ENCODE results near the gene PER1. TPM values are rescaled to one million over a fixed set of nuclear protein-coding genes. Genes with fewer than 3 reads are reported as not detected.

The PER1 gene
- total RNA-seq, 2 experiments from 2014 or later = 46.5 to 55.9 TPM

DNA sequence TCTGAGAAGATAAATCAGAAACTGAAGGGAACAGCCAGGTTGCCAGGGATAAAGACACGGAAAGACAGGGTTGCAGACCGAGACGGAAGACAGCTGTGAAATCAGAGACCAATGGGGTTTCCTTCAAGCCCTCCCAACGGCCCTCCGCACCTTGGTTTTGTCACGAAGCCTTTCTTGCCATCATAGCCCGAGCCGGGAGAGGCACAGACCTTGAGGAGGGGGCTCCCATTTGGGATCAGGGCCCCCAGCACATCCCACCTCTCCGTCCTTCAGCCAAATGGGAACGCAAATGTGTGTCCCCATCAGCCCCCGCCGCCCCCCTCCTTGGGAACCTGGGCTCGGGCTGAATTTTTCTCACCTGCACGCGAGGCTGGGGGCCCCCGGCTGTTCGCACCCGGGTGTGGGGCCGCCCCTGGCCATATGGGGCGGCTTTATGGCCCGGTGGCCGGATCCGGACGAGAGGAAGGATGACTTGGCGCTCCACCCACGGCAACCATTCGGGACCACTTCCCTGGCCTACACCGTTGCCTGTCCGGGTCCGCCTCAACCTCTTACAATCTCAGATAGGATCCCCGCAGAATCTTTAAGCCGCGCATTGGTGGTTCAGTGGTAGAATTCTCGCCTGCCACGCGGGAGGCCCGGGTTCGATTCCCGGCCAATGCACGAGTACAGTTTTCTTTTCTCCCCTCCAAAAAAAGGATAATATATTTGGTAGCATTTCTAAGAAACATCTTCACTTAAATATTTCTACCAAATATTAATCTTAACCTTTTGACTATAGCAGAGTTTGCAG is 26.9 kb downstream of the PER1 start:
- Mint-ChIP-seq H3K27ac (peak overlapping the region; percentile 79), H3K27me3 (peaks cover 19% of the 10 kb centered on the region), H3K9me3 (ENCODE audit: low read depth) (no peaks in the 10 kb centered on the region), H3K4me1 (peaks cover 51% of the 10 kb centered on the region), H3K36me3 (ENCODE audit: low read depth) (peaks cover 5% of the 10 kb centered on the region), H3K4me3 (peak overlapping the region; percentile 90)
- CTCF ChIA-PET = interaction anchor here (0.7 to 7.8 kb wide), 4 partner anchors 12 to 330 kb away, joined by 3 to 88 read pairs (median 12); no protein-coding TSS in a partner anchor
- intact Hi-C loops (cut with DNase I, micrococcal nuclease) = loop anchor here in 1 of 2 experiments (1.0 kb wide), 2 partner anchors 31 to 97 kb away; no protein-coding TSS in a partner anchor
- DNase-seq (peak; percentile 92), ATAC-seq (peak; percentile 16)
- POLR2A ChIA-PET = interaction anchor here (1.0 to 2.3 kb wide), 3 partner anchors 13 to 47 kb away, joined by 4 to 21 read pairs (median 5); no protein-coding TSS in a partner anchor

DNA sequence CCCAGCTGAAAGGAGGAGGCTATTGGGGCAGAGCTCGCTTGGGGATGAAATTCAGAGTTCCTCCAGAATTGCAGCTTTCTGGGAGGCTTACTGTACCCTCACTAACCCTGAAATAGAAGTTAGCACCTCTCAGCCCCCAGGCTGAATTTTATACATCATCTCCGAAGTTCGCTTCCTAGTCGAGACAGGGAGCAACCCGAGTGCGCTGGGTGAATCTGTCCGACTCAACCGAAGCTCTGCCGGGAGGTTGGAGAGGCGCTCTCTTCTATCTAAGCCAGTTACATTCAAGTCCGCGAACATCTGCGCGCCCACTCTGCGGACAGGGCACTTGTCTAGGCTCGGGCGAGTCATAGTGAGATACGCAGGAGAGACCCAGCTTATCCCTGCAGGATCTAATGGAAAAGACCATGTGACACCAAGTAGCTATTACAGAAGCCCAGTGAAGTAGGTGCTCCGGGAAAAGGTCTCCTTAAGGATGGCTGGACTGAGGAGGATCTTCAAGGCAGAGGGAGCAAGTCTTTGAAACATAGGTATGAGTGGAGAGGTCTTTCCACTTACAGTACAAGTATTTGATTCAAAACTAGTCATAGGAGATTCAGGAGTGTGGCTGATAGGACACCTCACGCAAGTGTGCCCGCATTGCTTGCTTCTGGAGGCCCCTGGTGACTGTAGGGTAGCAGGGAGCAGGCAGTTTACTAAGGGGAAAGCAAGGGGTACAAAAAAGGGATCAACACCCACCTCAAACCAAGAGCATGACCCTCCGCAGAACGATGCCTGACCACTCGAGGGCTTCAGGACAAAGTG is 27.7 kb downstream of the PER1 start:
- Mint-ChIP-seq H3K9me3 (ENCODE audit: low read depth) (no peaks in the 10 kb centered on the region), H3K27me3 (peaks cover 19% of the 10 kb centered on the region), H3K4me3 (peak overlapping the region; percentile 90), H3K27ac (peak overlapping the region; percentile 56), H3K36me3 (ENCODE audit: low read depth) (peaks cover 5% of the 10 kb centered on the region), H3K4me1 (peaks cover 59% of the 10 kb centered on the region)
- ATAC-seq (no peak), DNase-seq (peak; percentile 63)
- intact Hi-C loops (cut with DNase I, micrococcal nuclease) = loop anchor here in 1 of 2 experiments (1.0 to 5.0 kb wide), 3 partner anchors 32 to 313 kb away; partner anchors contain the start of gene NDEL1
- ChIA-PET CTCF (interaction anchor here (0.7 to 7.8 kb wide), 11 partner anchors 14 to 329 kb away, joined by 3 to 88 read pairs (median 4); no protein-coding TSS in a partner anchor), POLR2A (interaction anchor here (0.6 to 2.3 kb wide), 5 partner anchors 13 to 620 kb away, joined by 3 to 21 read pairs (median 5); no protein-coding TSS in a partner anchor)

DNA sequence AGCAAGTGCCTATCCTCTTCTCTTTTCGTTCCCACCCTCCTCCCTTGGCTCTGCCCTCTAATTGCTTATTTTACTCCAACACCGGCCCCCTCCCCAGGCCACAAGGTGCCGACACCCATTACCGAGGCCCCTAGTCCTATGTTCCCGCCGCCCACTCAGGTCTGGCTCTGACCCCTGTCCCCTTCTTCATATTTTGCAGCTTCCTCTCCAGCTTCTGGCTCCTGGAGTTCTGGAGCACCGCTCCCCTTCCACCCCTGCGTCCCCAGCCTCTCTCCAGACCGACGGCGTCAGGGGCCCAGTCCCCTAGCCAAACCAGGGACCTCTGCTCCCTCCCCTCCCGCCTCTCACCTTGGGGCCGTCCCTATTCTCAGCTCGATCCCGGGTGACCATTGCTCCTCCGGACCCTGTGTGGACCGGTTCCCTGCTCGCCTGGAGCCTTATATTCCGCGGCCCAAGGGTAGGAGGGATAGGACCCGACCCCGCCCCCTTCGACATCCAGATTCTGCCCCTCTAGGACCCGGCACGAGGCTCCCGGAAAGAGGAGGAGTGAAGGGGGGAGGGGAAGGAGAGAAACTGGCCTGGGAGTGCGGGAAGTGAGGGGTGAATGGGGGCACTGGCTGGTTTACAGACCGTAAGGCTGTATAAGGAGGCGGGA is 28.4 kb downstream of the PER1 start, which contains the start of gene HES7:
Gene HES7 (minus strand): TSS at position 412 of the 655 bp plus-strand sequence. CDS start 22 bp downstream, at position 390.
- no peaks in the 10 kb centered on the region for H3K9me3 Mint-ChIP-seq (ENCODE audit: low read depth)
- peak within 1 kb of the TSS; percentile 90 for H3K4me3 Mint-ChIP-seq
- peaks cover 6% of the 10 kb centered on the region for H3K36me3 Mint-ChIP-seq (ENCODE audit: low read depth)
- peaks cover 62% of the 10 kb centered on the region for H3K4me1 Mint-ChIP-seq
- peak; percentile 42 for DNase-seq
- POLR2A ChIA-PET = interaction anchor here (0.6 to 2.3 kb wide), 5 partner anchors 14 to 619 kb away, joined by 3 to 21 read pairs (median 5); no protein-coding TSS in a partner anchor
- CTCF ChIA-PET = interaction anchor here (0.7 to 7.8 kb wide), 13 partner anchors 15 to 134 kb away, joined by 3 to 88 read pairs (median 4); no protein-coding TSS in a partner anchor
- no peak for ATAC-seq
- H3K27ac Mint-ChIP-seq = peak within 1 kb of the TSS; percentile 56
- intact Hi-C loops (cut with DNase I, micrococcal nuclease) = loop anchor here in 1 of 2 experiments (1.0 to 5.0 kb wide), 2 partner anchors 28 to 313 kb away; partner anchors contain the start of genes NDEL1 and PER1
- H3K27me3 Mint-ChIP-seq = peaks cover 19% of the 10 kb centered on the region

DNA sequence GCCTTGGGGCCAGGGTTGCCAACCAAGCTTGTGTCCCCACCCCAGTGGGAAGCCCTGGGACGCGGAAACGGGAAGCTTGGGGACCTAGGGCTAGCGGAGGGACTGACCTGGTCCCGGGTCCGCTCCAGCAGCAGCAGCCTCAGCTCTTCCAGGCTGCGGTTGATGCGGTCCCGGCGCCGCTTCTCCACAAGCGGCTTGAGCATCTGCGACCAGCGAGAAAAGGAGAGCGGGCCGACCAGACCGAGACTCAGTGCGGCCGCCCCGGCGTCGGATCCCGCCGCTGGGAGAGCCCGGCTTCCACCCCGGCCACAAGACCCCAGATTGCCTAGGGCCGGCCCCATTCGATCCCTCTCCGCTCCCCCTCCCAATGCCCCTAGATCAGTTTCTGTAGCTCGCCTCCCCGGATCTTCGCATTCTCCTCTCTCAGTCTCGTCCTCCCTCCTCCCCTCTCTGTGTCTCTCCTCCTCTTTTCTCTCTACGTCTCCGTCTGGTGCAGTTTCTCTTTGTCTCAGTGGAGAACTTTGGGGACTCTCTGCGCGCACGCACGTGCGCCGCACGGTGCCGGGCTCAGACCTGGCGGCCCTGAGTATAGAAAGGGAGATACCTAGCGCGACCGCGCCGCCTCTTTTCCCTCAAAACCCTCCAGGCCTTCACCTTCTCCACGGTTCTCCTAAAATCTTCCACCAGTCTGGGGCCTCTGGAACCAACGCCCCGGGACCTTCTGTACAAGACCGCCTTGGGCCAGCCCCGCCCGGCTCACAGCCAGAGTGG is 29.1 kb downstream of the PER1 start:
- ATAC-seq = peak; percentile 5

DNA sequence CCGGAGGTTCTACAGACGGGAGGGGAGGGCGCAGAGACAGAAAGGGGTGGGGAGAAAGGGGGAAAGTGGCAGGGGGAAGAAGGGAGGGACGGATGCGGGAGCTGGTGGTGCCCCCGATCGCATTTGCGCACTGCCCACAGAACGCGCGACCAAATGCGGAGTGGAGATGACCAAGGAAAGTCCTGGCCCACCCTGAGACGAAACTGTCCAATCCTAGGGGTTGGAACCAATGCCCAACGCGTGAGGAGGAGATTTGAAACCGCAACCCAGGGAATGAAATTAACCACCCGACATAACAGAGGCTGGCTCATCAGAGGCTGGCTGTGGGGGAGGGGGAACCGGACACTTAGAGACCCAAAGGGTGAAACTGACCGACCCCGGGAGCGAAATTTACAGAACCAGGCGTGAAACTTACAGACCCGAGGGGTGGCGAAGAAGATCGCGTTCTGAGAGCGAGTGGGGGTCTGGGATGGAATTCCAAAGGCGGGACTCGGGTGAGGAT is 29.7 kb downstream of the PER1 start:
- Mint-ChIP-seq H3K4me3 (peak overlapping the region; percentile 90), H3K27ac (peak overlapping the region; percentile 47), H3K4me1 (peaks cover 74% of the 10 kb centered on the region), H3K27me3 (peaks cover 19% of the 10 kb centered on the region), H3K36me3 (ENCODE audit: low read depth) (peaks cover 7% of the 10 kb centered on the region), H3K9me3 (ENCODE audit: low read depth) (no peaks in the 10 kb centered on the region)
- CTCF ChIA-PET = interaction anchor here (0.6 to 7.8 kb wide), 9 partner anchors 10 to 103 kb away, joined by 3 to 88 read pairs (median 3); no protein-coding TSS in a partner anchor
- POLR2A ChIA-PET = interaction anchor here (0.6 to 5.0 kb wide), 3 partner anchors 51 to 88 kb away, joined by 3 to 52 read pairs (median 3); partner anchors contain the start of gene AURKB
- DNase-seq (peak; percentile 61), ATAC-seq (no peak)
- intact Hi-C loops (cut with DNase I, micrococcal nuclease) = loop anchor here in 1 of 2 experiments (5.0 kb wide), 1 partner anchor 315 kb away; the partner anchor contains the start of gene NDEL1

More for the DNA sequence above, 29.1 kb downstream of the PER1 start:
- Mint-ChIP-seq H3K27ac (peak overlapping the region; percentile 47), H3K36me3 (ENCODE audit: low read depth) (peaks cover 7% of the 10 kb centered on the region), H3K4me1 (peaks cover 69% of the 10 kb centered on the region), H3K27me3 (peaks cover 19% of the 10 kb centered on the region), H3K4me3 (peak overlapping the region; percentile 90), H3K9me3 (ENCODE audit: low read depth) (no peaks in the 10 kb centered on the region)
- DNase-seq = peak; percentile 75
- intact Hi-C loops (cut with DNase I, micrococcal nuclease) = loop anchor here in 1 of 2 experiments (1.0 to 5.0 kb wide), 2 partner anchors 29 to 314 kb away; partner anchors contain the start of genes NDEL1 and PER1
- CTCF ChIA-PET = interaction anchor here (0.6 to 7.8 kb wide), 10 partner anchors 9 to 99 kb away, joined by 3 to 88 read pairs (median 4); no protein-coding TSS in a partner anchor
- POLR2A ChIA-PET = interaction anchor here (1.2 to 5.0 kb wide), 3 partner anchors 49 to 87 kb away, joined by 3 to 52 read pairs (median 21); partner anchors contain the start of gene AURKB

DNA sequence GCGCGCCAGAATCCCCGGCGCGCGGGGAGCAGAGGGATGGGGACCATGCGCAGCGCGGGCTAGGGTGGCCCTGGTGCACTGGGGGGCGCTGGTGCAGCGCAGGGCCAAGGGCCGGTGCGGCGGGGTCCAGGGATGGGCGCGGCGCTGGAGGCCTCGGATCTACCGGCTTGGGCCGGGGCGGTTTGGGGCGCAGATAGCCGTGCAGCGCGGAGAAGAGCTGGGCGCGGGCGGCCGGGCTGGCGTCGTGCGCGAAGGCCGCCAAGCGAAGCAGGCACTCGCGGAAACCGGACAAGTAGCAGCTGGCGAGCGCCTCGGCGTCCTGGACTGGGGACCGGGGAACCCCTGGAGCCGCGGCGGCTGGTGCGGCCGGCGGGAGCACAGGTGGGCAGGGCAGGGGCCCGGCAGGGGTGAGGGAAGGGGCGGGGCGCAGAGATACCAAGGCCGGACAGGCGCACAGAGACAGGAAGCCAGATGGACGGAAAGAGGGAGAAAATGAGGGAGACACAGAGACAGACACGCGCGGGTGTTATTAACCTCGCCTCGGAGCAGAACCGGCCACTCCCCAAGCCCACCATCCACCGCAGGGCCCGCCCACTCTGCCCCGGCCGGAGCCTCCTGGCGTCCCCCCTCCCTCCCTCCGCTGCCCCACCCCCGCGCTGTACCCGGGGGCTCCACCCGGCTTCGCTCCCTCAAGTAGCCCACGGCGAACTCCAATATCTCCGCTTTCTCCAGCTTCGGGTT is 30.4 kb downstream of the PER1 start:
- peaks cover 7% of the 10 kb centered on the region for H3K36me3 Mint-ChIP-seq (ENCODE audit: low read depth)
- no peaks in the 10 kb centered on the region for H3K9me3 Mint-ChIP-seq (ENCODE audit: low read depth)
- CTCF ChIA-PET = interaction anchor here (0.7 to 7.8 kb wide), 5 partner anchors 10 to 103 kb away, joined by 3 to 88 read pairs (median 6); no protein-coding TSS in a partner anchor
- intact Hi-C loops (cut with DNase I, micrococcal nuclease) = loop anchor here in 1 of 2 experiments (2.0 to 5.0 kb wide), 2 partner anchors 179 to 315 kb away; partner anchors contain the start of gene NDEL1
- H3K4me3 Mint-ChIP-seq = peak overlapping the region; percentile 90
- no peak overlapping the region for H3K27ac Mint-ChIP-seq
- peak; percentile 17 for ATAC-seq
- peaks cover 69% of the 10 kb centered on the region for H3K4me1 Mint-ChIP-seq
- peaks cover 19% of the 10 kb centered on the region for H3K27me3 Mint-ChIP-seq
- DNase-seq = peak; percentile 83
- POLR2A ChIA-PET = interaction anchor here (0.6 to 5.0 kb wide), 4 partner anchors 52 to 89 kb away, joined by 3 to 52 read pairs (median 3); partner anchors contain the start of gene AURKB

DNA sequence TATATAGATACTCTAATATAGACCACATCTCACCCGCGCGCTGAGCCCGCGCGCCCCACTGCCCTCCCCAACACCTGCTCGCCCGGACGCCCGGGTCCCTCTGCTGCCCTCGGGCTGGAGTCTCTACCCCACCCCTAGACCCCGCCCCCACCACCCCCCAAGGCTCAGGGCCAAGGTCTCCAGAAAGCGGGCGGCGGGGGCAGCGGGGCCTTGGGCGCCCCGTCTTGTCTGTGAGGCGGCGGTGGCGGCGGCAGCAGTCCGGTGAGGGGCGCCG is 30.9 kb downstream of the PER1 start:
- intact Hi-C loops (cut with DNase I, micrococcal nuclease) = loop anchor here in 1 of 2 experiments (2.0 to 5.0 kb wide), 2 partner anchors 179 to 316 kb away; partner anchors contain the start of gene NDEL1
- peaks cover 22% of the 10 kb centered on the region for H3K27me3 Mint-ChIP-seq
- ATAC-seq = no peak
- no peak overlapping the region for H3K27ac Mint-ChIP-seq
- peak overlapping the region; percentile 90 for H3K4me3 Mint-ChIP-seq
- DNase-seq = no peak
- H3K36me3 Mint-ChIP-seq (ENCODE audit: low read depth) = peaks cover 7% of the 10 kb centered on the region
- POLR2A ChIA-PET = interaction anchor here (1.0 to 5.0 kb wide), 2 partner anchors 52 to 66 kb away, joined by 3 to 52 read pairs; no protein-coding TSS in a partner anchor
- H3K4me1 Mint-ChIP-seq = peaks cover 66% of the 10 kb centered on the region
- CTCF ChIA-PET = interaction anchor here (7.8 kb wide), 1 partner anchor 35 kb away, joined by 88 read pairs; no protein-coding TSS in a partner anchor
- no peaks in the 10 kb centered on the region for H3K9me3 Mint-ChIP-seq (ENCODE audit: low read depth)

DNA sequence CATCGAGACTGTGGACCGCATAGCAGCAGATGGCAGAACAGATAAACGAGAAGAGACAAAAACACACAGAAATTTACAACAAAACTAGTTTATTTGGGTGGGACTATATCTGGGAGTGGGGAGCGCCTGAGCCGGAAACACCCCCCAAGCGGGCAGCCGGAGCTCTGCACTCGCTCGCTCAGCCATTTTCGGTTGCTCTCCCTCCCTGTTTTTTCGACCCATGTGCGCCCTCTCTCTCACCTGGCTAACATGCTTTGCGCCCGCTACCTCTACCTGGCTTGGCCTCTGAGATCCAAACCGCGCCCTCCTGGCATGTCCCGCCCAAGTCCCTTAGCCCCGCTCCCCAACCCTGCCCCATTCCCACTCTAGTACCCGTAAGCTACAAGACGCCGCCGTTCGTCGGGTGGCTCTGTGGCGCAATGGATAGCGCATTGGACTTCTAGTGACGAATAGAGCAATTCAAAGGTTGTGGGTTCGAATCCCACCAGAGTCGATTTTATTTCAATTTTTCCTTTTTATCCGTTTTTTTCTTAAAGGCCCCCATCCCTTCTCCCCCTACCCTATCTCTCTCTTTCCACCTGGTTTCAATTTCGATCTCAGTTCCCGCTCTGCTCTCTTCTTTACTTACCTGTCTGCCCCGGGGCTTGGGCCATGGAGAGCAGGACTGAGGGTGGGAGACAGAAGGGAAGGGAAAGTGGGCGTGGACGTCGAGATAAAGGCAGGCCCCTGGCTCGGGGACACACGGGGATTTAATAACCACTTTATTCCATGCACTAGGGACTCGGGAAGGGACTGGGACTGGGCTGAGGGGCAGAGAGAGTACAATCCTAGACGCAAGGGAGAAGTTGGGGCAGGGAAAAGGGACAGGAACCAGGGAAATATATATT is 31.4 kb downstream of the PER1 start:
- Mint-ChIP-seq H3K27ac (peak overlapping the region; percentile 90), H3K27me3 (peaks cover 23% of the 10 kb centered on the region), H3K4me1 (peaks cover 62% of the 10 kb centered on the region), H3K36me3 (ENCODE audit: low read depth) (peaks cover 7% of the 10 kb centered on the region), H3K4me3 (peak overlapping the region; percentile 90), H3K9me3 (ENCODE audit: low read depth) (no peaks in the 10 kb centered on the region)
- DNase-seq (peak; percentile 90), ATAC-seq (peak; percentile 12)
- intact Hi-C loops (cut with DNase I, micrococcal nuclease) = loop anchor here (1.0 to 5.0 kb wide), 10 partner anchors 19 to 317 kb away; partner anchors contain the start of genes NDEL1 (in 1 of the 2), RANGRF (in 1 of the 2) and VAMP2 (in 1 of the 2)
- POLR2A ChIA-PET = interaction anchor here (0.6 to 5.0 kb wide), 11 partner anchors 18 to 505 kb away, joined by 3 to 52 read pairs (median 5); partner anchors contain the start of genes BORCS6, CTC1 and PFAS
- CTCF ChIA-PET = interaction anchor here (0.6 to 7.8 kb wide), 20 partner anchors 9 to 434 kb away, joined by 3 to 108 read pairs (median 18); partner anchors contain the start of genes BORCS6, CTC1, SLC25A35 and TP53

Measured in activated CD4-positive, alpha-beta T cell treated with anti-CD3 and anti-CD28 coated beads for 36 hours (primary cell).